Psoas muscle (tissue), 8 donors: ENCODE data around the gene TCP11L2. TPM values are rescaled to one million over a fixed set of nuclear protein-coding genes. Genes with fewer than 3 reads are reported as not detected.
"Not testable (repeated sequence)": the region's sequence is repeated elsewhere in the genome, so short reads cannot be mapped to it uniquely, and the experiment has no call there.

Source experiments
- ATAC-seq, 4 donors: fragments of 200-7000 bp; cut with Tn5 transposase; one replicate each; pipeline ENCODE4 v1.9.1; 2020; ENCODE audit warnings: moderate library complexity in 3 of 4, mild to moderate bottlenecking in 2 of 4
- DNase-seq, 2 donors: peaks; one replicate each; pipeline ENCODE4 v3.0.0-alpha.2; 2020
- H3K27ac ChIP-seq: fragments of 200-600 bp; one replicate; pipeline ENCODE4 v1.8.0; 2022
- H3K27me3 ChIP-seq, 3 donors: fragments of 200-600 bp in 1 of 3; one replicate each; pipeline versions ENCODE4 v1.6.1 to v1.8.0; 2013 to 2022; ENCODE audit warnings: low read length in 2 of 3, mild to moderate bottlenecking in 2 of 3, moderate library complexity in 1 of 3; ENCODE audit not compliant: insufficient read depth in 3 of 3
- H3K36me3 ChIP-seq, 2 donors: fragments of 200-600 bp in 1 of 2; one replicate each; pipeline versions ENCODE4 v1.6.1 to v1.8.0; 2013 to 2022; ENCODE audit warnings: low read depth in 1 of 2, mild to moderate bottlenecking in 1 of 2, moderate library complexity in 1 of 2; ENCODE audit not compliant: insufficient read depth in 1 of 2
- H3K4me1 ChIP-seq: fragments of 200-600 bp; one replicate; pipeline ENCODE4 v1.8.0; 2022
- H3K4me3 ChIP-seq: fragments of 200-600 bp; one replicate; pipeline ENCODE4 v1.8.0; 2022; ENCODE audit warnings: mild to moderate bottlenecking
- H3K9me3 ChIP-seq: fragments of 200-600 bp; one replicate; pipeline ENCODE4 v1.8.0; 2022
- CTCF ChIP-seq: fragments of 200-600 bp; IDR thresholded peaks from one replicate; pipeline ENCODE4 v1.8.0; 2022; ENCODE audit warnings: antibody characterized with exemption
- WGBS, 3 donors: extraction: QIAGEN DNeasy Blood & Tissue Kit; methylation state at CpG; one replicate each; pipeline versions ENCODE4 v1.1.6 to v1.1.7; 2013; 5-methylcytosine and 5-hydroxymethylcytosine counted together
- intact Hi-C, 2 donors: fragments of 100-400 bp; cut with DNase I; formaldehyde crosslinking; loops; one replicate each; pipeline versions ENCODE4 v1.11.0 to v1.14.2; 2022
- polyA plus RNA-seq, 3 donors: library from polyadenylated mRNA; stranded (reverse); fragments of 200-250 nt; gene quantifications; one replicate each; pipeline ENCODE4 v1.2.3, GENCODE V29; 2013
- total RNA-seq, 4 donors: library from RNA; stranded (reverse); fragmentation: NEBNext Ultra II Directional in 2 of 4; extraction: Animal tissue kit (Norgen Biotek cat#: 25700) in 2 of 4; gene quantifications; one replicate each; pipeline versions ENCODE4 v1.2.1 to v1.2.4, GENCODE V29; 2021 to 2023
- donor health status: healthy with polysubstance abuse.
- donor health status: DM: no; HTN: no; CAD: no; lungs with moderate emphysema.
- donor health status: Bipolar disorder and iron deficiency.
- donor health status: healthy.
- donor health status: DM: yes; HTN: yes; CAD: no.
- donor health status: DM: no; HTN: no; CAD: no.
- donor health status: DM: no; HTN: no; CAD: no.
- donor health status: DM: yes; HTN: yes; CAD: no.

The TCP11L2 gene
- total and polyA plus RNA-seq, 7 donors = 3.9 to 63.1 (median 26.7) TPM

GRCh38 chr12:106311139-106311538 is 8.6 kb downstream of the TCP11L2 start:
- H3K4me1 ChIP-seq = peaks cover 71% of the 10 kb centered on the region
- peak overlapping the region; percentile 97 for H3K27ac ChIP-seq
- TF ChIP-seq CTCF = no peak
- H3K9me3 ChIP-seq = no peaks in the 10 kb centered on the region
- DNase-seq (no peak), ATAC-seq (no peak)
- H3K36me3 ChIP-seq = peaks cover 4 to 53% of the 10 kb centered on the region in 2 donors
- 38 to 65% (median 47%) methylated on average over 8 of the region's 8 CpGs for WGBS, 3 donors
- no peaks in the 10 kb centered on the region for H3K27me3 ChIP-seq
- no peak overlapping the region for H3K4me3 ChIP-seq
- intact Hi-C loops = no loop called here

- H3K9me3 ChIP-seq, H3K27me3 ChIP-seq, H3K4me3 ChIP-seq, DNase-seq, intact Hi-C loops, ATAC-seq, H3K27ac ChIP-seq: not testable (repeated sequence)
- peaks cover 4 to 70% of the 10 kb centered on the region in 2 donors for H3K36me3 ChIP-seq
- peaks cover 71% of the 10 kb centered on the region for H3K4me1 ChIP-seq
- 40 to 85% (median 47%) methylated on average over 4 of the region's 4 CpGs for WGBS, 3 donors
Observed at GRCh38 chr12:106313413-106313812, 10.9 kb downstream of the TCP11L2 start.

- peaks cover 4 to 90% of the 10 kb centered on the region in 2 donors for H3K36me3 ChIP-seq
- DNase-seq = no peak
Observed at GRCh38 chr12:106315523-106315922, 13.0 kb downstream of the TCP11L2 start.

GRCh38 chr12:106317406-106318082 is 15.0 kb downstream of the TCP11L2 start:
- no peaks in the 10 kb centered on the region for H3K9me3 ChIP-seq
- 71 to 75% (median 74%) methylated on average over 6 of the region's 6 CpGs for WGBS, 3 donors
- H3K27me3 ChIP-seq = no peaks in the 10 kb centered on the region
- peaks cover 66% of the 10 kb centered on the region for H3K4me1 ChIP-seq
- intact Hi-C loops = no loop called here
- no peak overlapping the region for H3K4me3 ChIP-seq
- ATAC-seq (peak; percentile 80 to 88 (median 85)), DNase-seq (no peak)
- peaks cover 7 to 91% of the 10 kb centered on the region in 2 donors for H3K36me3 ChIP-seq
- peak overlapping the region; percentile 71 for H3K27ac ChIP-seq
- TF ChIP-seq CTCF = no peak

More at GRCh38 chr12:106315523-106315922, 13.0 kb downstream of the TCP11L2 start:
- no peak overlapping the region for H3K4me3 ChIP-seq
- no peak for ATAC-seq
- WGBS, 3 donors = 66 to 88% (median 81%) methylated on average over 4 of the region's 4 CpGs
- no peak for TF ChIP-seq CTCF
- H3K27me3 ChIP-seq = no peaks in the 10 kb centered on the region
- peaks cover 64% of the 10 kb centered on the region for H3K4me1 ChIP-seq
- intact Hi-C loops = no loop called here
- no peak overlapping the region for H3K27ac ChIP-seq
- no peaks in the 10 kb centered on the region for H3K9me3 ChIP-seq

DNA sequence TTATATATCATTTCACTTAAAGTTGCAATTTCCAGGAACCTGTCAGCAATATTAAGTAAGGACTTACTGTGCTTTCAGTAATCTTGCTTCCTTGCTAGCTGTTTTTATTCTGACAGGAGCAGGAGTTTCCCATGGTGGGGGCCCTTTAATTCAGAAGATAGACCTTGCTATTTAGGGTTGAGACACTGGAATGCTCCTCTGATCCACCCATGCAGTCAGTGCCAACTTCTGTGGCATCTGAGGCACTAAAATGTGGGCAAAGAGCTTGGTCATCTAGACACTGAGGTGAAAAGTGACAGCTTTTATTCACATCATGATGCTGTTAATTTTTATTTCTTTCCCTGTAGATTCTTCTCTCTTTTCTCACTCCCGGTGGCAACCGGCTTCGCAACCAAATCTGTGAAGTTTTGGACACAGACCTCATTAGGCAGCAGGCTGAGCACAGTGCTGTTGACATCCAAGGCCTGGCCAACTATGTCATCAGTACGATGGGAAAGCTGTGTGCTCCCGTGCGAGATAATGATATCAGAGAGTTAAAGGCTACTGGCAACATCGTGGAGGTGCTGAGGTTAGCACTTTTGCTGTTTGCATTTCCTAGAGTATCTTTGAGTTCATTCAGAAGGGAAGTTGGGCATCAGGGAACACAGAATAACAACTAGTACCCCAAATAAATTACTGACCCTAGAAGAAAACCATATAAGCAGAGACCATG is 18.8 kb downstream of the TCP11L2 start:
- ATAC-seq = peak; percentile 60 to 81 (median 75)
- intact Hi-C loops = loop anchor here in 1 of 2 donors (1.0 kb wide), 1 partner anchor 16 kb away; no protein-coding TSS in a partner anchor
- Histone ChIP-seq H3K36me3 (peaks cover 14 to 88% of the 10 kb centered on the region in 2 donors), H3K27ac (peak overlapping the region; percentile 64), H3K27me3 (no peaks in the 10 kb centered on the region), H3K4me3 (no peak overlapping the region), H3K9me3 (no peaks in the 10 kb centered on the region), H3K4me1 (peaks cover 64% of the 10 kb centered on the region)
- no peak for DNase-seq
- TF ChIP-seq CTCF = no peak
- WGBS, 3 donors = 23 to 28% (median 24%) methylated on average over 7 of the region's 7 CpGs
